Measurements from ENCODE around the gene ASTL. TPM values are rescaled to one million over a fixed set of nuclear protein-coding genes. Genes with fewer than 3 reads are reported as not detected.

Gene ASTL
- total RNA-seq, 1 experiment from 2014 or later: 0.34 TPM

- TF ChIP-seq ATF3 (IDR thresholded peaks at IDR 0.05) (no peak), POLR2A (IDR thresholded peaks at IDR 0.05; ENCODE audit: borderline replicate concordance, extremely low read depth, insufficient read depth, insufficient read length) (no peak), ZNF274 (IDR thresholded peaks at IDR 0.05; ENCODE audit: low read depth, low read length) (no peak), YY1 (IDR thresholded peaks at IDR 0.05; ENCODE audit: extremely low read depth, insufficient replicate concordance, low read depth, low read length) (no peak), TCF7L2 (IDR thresholded peaks at IDR 0.05; ENCODE audit: borderline replicate concordance, extremely low read depth, insufficient read depth, insufficient read length) (no peak), SP1 (IDR thresholded peaks at IDR 0.05; ENCODE audit: low read depth) (no peak), SIN3A (IDR thresholded peaks at IDR 0.05; ENCODE audit: low read depth) (no peak), MAX (IDR thresholded peaks at IDR 0.05) (no peak)
Measured at GRCh38 chr2:96154506-96155380, 16.4 kb upstream of the ASTL start (continued).

- BruUV-seq (replicated peaks): no TSS peak
- H2AFZ ChIP-seq (ENCODE audit: low read depth, low read length, poor library complexity, severe bottlenecking): no peak overlapping the region
- no peak overlapping the region for H3K4me2 ChIP-seq (ENCODE audit: low read length)
- ATAC-seq: no peak
- intact Hi-C loops (cut with micrococcal nuclease): no loop called here
- H3K27ac ChIP-seq (ENCODE audit: low read depth, low read length): no peak overlapping the region
- no peak overlapping the region for H3K4me3 ChIP-seq (replicated peaks in 1 of 2; ENCODE audit: low read depth in 1 of 2, low read length in 2 of 2)
- TF ChIP-seq CTCF (IDR thresholded peaks at IDR 0.05 in 2 of 3, conservative IDR thresholded peaks at IDR 0.05 in 1 of 3; ENCODE audit: borderline replicate concordance in 1 of 3, insufficient read depth in 1 of 3, low read depth in 2 of 3, low read length in 2 of 3) (peak in 2 of 3 experiments; percentile 6 to 28; a peak in 1 of 6 replicates), RAD21 (IDR thresholded peaks at IDR 0.05; ENCODE audit: low read depth) (no peak), EGR1 (IDR thresholded peaks at IDR 0.05; ENCODE audit: low read depth) (no peak), FOSL1 (IDR thresholded peaks at IDR 0.05; ENCODE audit: low read depth) (no peak), SIN3A (IDR thresholded peaks at IDR 0.05; ENCODE audit: low read depth) (no peak)
- H3K9me2 ChIP-seq (ENCODE audit: insufficient read depth): no peaks in the 10 kb centered on the region
- ChIA-PET CTCF (no interaction called here), RAD21 (ENCODE audit: low non-redundant PET in 1 of 2, low total read pairs in 2 of 2, uncharacterized antibody in 2 of 2, unreplicated experiment in 2 of 2) (no interaction called here), POLR2A (no interaction called here)
- H3K27me3 ChIP-seq (ENCODE audit: insufficient read depth, low read length): no peaks in the 10 kb centered on the region
- H3K79me2 ChIP-seq (ENCODE audit: insufficient read depth, low read length): no peaks in the 10 kb centered on the region
- no peak for DNase-seq (ENCODE audit: low read depth, low spot score)
- H3K4me1 ChIP-seq (ENCODE audit: control insufficient read depth in 1 of 2, insufficient read depth in 2 of 2, low read length in 2 of 2): peaks cover 0 to 4% of the 10 kb centered on the region in 2 experiments; a peak in 3 of 4 replicates
- no peaks in the 10 kb centered on the region for H4K20me1 ChIP-seq (ENCODE audit: insufficient read depth)
- H3K36me3 ChIP-seq (ENCODE audit: control insufficient read depth in 1 of 2, insufficient read depth in 2 of 2, low read length in 2 of 2): no peaks in the 10 kb centered on the region
- H3K9me3 ChIP-seq (ENCODE audit: control insufficient read depth in 1 of 2, insufficient read depth in 1 of 2, low read depth in 1 of 2, low read length in 2 of 2): no peaks in the 10 kb centered on the region
- H3K9ac ChIP-seq (ENCODE audit: low read length): no peak overlapping the region
Measured at GRCh38 chr2:96153991-96154431, 15.7 kb upstream of the ASTL start.
